Activated CD4-positive, alpha-beta T cell treated with anti-CD3 and anti-CD28 coated beads for 1 hour (primary cell): ENCODE measurements around the gene FGF2.

Experiments used
- DNase-seq: peaks from one replicate; pipeline ENCODE4 v3.0.0-alpha.2; 2020

Gene FGF2

DNA sequence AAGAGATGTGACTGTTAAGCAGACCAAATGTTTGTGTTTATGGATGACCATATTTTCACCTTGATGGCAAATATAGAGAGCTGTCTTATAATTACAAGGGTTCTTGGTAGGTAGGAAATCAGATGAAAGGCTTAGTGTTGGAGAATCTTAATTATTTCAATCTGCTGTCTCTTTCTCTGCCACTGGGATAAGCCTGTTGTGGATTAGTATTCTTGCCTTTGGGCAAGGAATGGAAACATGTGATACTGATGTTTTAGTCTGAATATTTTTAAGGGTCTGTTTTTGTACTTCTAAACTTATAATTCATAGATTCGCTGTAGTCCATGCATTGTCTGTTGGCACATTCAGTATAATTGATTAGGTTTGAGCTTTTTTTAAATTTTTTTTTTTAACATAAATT is 119.5 kb downstream of the FGF2 start:
- DNase-seq: no peak
